ENCODE data around the gene PEX5.
A peak's percentile ranks its signal among the peaks of the same experiment; 100 is the strongest.
"Not testable (repeated sequence)": the region's sequence is repeated elsewhere in the genome, so short reads cannot be mapped to it uniquely, and the experiment has no call there.

Gene PEX5

DNA sequence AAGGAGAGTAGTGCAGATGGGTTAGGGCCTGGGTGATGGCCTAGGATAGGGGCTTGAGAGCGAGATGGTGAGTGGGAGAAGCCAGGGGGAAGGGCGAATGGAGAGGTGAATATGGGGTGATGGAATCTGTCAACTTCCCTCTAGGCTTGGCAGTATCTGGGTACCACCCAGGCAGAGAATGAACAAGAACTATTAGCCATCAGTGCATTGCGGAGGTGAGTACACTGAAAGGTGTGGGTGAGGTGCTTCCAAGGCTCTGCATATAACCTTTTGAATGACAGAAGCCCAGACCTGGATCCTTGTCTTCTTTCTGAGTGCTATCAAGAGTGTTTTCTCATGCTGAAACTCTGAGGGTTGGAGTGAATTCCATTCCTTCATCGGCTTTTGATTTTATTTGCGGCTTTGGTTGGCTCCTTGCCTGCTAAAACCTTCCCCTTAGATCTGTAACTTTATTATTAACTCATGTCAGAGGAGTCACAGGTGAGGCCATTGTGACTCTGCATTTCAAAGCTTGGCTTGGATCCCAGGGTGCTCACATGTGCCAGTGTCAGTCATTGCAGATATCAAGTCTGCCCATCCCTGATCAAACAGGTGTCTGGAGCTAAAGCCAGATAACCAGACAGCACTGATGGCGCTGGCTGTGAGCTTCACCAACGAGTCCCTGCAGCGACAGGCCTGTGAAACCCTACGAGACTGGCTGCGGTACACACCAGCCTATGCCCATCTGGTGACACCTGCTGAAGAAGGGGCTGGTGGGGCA is 18.6 kb downstream of the PEX5 start:
- DNase-seq (ENCODE audit: low read depth): no peak
- H3K4me3 ChIP-seq (ENCODE audit: low read depth, low read length): no peak overlapping the region

GRCh38 chr12:7209958-7210357 is 20.5 kb downstream of the PEX5 start:
- H3K4me3 ChIP-seq (ENCODE audit: low read depth, low read length): no peak overlapping the region
- DNase-seq (ENCODE audit: low read depth): no peak

- H3K4me3 ChIP-seq (ENCODE audit: low read depth, low read length): no peak overlapping the region
- DNase-seq (ENCODE audit: low read depth): no peak
Observed at GRCh38 chr12:7210642-7211151, 21.2 kb downstream of the PEX5 start.

GRCh38 chr12:7212678-7213077 is 23.2 kb downstream of the PEX5 start:
- DNase-seq (ENCODE audit: low read depth): no peak
- no peak overlapping the region for H3K4me3 ChIP-seq (ENCODE audit: low read depth, low read length)

DNA sequence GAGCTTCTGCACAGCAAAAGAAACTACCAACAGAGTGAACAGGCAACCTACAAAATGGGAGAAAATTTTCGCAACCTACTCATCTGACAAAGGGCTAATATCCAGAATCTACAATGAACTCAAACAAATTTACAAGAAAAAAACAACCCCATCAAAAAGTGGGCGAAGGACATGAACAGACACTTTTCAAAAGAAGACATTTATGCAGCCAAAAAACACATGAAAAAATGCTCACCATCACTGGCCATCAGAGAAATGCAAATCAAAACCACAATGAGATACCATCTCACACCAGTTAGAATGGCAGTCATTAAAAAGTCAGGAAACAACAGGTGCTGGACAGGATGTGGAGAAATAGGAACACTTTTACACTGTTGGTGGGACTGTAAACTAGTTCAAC is 24.3 kb downstream of the PEX5 start:
- not testable (repeated sequence) for H3K4me3 ChIP-seq (ENCODE audit: low read depth, low read length); DNase-seq (ENCODE audit: low read depth)

DNA sequence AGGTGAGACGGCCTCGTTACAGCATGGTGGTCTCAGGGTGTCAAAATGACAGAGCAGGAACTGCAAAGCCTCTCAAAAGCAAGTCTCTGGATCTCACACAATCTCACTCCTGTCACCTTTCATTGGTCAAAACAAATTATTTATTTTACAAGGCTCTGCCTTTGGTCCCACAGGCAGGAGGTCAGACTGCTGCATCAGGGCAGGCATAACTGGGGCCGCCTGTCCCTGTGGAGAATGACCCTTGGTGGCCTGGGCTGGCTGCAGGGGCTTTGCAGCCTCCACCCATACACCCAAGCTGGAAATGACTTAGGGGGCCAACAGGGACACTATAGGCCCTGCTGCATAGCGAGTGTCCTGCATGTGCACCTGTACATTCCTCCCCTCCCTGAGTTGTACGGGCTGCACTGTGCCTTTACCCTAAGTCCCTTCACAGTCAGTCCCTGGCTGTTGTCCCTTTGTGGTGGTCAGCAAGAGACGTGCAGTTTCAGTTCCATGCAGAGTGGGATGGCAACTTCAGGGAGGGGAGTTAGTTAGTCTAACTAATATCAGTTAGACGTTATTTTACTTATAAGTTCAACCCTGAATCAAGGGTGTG is 28.1 kb downstream of the PEX5 start:
- H3K4me3 ChIP-seq (ENCODE audit: low read depth, low read length): no peak overlapping the region
- no peak for DNase-seq (ENCODE audit: low read depth)

DNA sequence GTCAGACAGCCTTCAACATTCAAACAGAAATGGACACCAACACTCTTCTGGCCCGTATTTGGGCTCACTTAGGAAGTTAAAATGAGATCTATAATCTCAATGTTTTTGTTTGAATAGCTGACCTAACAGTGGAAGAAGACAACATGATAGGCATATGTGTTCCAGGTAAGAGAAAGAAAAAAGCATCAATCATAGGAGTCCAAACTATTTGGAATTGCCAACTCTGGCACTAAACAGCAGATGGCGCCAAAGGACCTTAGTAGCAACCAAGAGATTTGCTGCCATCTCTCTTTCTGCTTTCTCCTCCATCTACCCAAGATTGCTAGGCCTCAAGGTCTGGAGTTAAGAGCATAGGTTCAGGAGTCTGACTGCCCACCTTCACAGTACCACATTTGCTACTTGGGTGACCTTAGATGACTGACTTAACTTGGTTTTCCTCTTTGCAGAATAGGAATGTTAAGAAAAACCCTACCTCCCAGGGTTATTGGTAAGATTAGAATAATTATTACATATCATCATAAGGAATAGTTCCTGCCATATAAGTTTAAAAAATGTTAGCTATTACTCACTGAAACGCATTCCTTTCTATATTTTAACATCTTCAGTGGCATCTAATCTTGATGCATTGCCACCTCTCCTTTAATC is 30.2 kb downstream of the PEX5 start:
- no peak overlapping the region for H3K4me3 ChIP-seq (ENCODE audit: low read depth, low read length)

DNA sequence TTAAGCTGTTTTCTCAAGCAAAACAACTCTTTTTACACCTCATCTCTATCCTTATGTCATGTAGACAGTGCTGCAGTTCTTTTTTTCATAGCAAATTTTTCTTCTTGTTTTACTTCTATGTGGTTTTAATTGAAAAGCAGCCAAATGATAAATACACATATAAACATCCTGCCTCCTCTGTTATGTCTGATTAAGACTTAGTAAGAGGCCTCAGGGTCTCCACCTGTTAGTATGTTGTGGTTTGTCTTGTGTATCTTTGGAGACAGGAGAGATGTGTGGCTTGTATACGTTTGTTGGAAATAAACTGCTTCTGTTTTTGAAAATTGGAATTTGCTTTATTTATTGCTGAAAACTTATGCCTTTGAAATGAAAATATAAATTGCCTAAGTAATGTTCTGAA is 32.0 kb downstream of the PEX5 start:
- no peak overlapping the region for H3K4me3 ChIP-seq (ENCODE audit: low read depth, low read length)
- no peak for DNase-seq (ENCODE audit: low read depth)

More for the DNA sequence above, 30.2 kb downstream of the PEX5 start:
- DNase-seq (ENCODE audit: low read depth): peak; percentile 25

DNA sequence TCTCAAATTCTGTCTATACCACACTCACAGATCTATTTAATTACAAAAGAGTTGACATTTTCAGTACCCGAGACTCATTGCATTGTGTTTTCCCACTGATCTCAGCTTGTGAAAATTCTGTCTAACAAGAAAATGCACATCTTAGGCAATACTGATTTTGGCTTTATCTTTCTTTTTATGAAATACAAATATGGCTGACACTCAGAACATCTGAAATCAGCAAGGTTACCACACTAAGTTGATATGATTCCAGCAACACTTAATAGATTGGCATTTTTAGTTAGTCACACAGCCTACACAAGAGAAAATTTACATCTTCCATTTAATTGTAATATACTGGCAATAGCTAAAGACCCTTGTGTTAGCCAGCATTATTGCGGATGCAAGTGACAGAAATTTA is 40.3 kb downstream of the PEX5 start:
- H3K4me3 ChIP-seq (ENCODE audit: low read depth, low read length): no peak overlapping the region
- DNase-seq (ENCODE audit: low read depth): no peak

DNA sequence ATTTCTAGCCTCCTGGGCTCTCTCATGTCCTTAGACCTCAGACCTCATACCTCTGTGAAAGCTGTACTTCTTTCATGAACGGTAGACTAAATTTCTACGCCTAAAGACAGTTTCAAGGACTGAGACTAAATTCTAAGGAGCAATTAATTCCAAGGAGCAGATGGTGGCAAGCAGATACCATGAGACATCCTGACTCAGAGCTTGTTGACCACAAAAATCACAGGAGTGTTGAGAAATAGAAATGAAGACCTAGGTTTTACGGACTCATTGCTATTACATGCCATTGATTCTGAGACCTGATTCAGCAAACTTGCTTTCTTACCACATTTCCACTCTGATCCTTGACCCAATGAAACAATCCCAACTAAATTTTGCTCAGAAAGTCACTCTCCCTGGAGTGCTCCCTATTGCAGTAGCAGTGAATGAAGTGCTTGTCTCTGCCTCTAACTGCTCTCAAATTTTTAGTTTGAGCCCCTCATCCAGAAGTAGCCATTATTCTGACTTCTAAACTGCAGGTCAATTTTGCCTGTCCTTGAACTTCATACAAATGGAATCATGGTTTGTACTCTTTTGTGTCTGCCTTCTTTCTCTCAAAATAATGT is 52.0 kb downstream of the PEX5 start:
- H3K4me3 ChIP-seq (ENCODE audit: low read depth, low read length): no peak overlapping the region
- DNase-seq (ENCODE audit: low read depth): peak; percentile 64

GRCh38 chr12:7242176-7243101 is 53.0 kb downstream of the PEX5 start:
- DNase-seq (ENCODE audit: low read depth): no peak
- H3K4me3 ChIP-seq (ENCODE audit: low read depth, low read length): no peak overlapping the region

- H3K4me3 ChIP-seq (ENCODE audit: low read depth, low read length); DNase-seq (ENCODE audit: low read depth): not testable (repeated sequence)
Observed at GRCh38 chr12:7251328-7251996, 62.0 kb downstream of the PEX5 start.

DNA sequence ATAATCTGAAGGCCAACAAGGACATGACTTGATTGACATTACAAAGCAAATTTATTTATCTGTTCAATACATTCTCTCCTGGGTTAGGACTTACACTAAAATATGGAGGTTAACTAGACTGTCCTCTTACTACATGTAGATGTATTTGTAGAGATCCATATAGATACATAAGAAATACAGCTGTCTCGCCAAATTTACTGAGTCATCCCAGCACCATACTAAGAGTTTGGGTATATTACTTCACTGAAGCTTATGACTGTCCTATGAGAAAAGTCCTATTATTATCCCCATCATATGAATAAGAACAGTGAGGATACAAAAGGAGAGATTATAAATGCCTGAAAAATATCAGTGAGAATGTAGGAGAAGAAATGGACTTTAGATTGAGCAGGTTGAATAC is 69.6 kb downstream of the PEX5 start:
- DNase-seq (ENCODE audit: low read depth): no peak
- H3K4me3 ChIP-seq (ENCODE audit: low read depth, low read length): no peak overlapping the region

Data from skeletal muscle cell (primary cell).